Mesenchymal stem cell (in vitro differentiated cells and primary cell): ENCODE results near the gene GABBR2.

Source experiments
- DNase-seq: peaks from one replicate; pipeline ENCODE4 v3.0.0-alpha.2; 2013
- H2AFZ ChIP-seq: one replicate; pipeline ENCODE4 v1.6.1; 2013; ENCODE audit warnings: low read depth, mild to moderate bottlenecking, control low read depth, inconsistent platforms, low read length, moderate library complexity
- H2AK5ac ChIP-seq: 2 replicates; pipeline ENCODE4 v1.6.1; 2013; ENCODE audit warnings: low read length, moderate library complexity, mild to moderate bottlenecking, inconsistent platforms; ENCODE audit not compliant: severe bottlenecking
- H2BK120ac ChIP-seq: one replicate; pipeline ENCODE4 v1.6.1; 2013; ENCODE audit warnings: low read depth, mild to moderate bottlenecking, inconsistent platforms, low read length, moderate library complexity
- H2BK12ac ChIP-seq, 2 experiments: one replicate each; pipeline ENCODE4 v1.6.1; 2013; ENCODE audit warnings: inconsistent platforms in 2 of 2, low read length in 2 of 2, mild to moderate bottlenecking in 2 of 2, moderate library complexity in 2 of 2, control low read depth in 1 of 2
- H2BK15ac ChIP-seq: one replicate; pipeline ENCODE4 v1.6.1; 2013; ENCODE audit warnings: mild to moderate bottlenecking, low read depth, inconsistent platforms; ENCODE audit not compliant: poor library complexity, severe bottlenecking
- H2BK5ac ChIP-seq: 2 replicates; pipeline ENCODE4 v1.6.1; 2013; ENCODE audit warnings: low read depth, mild to moderate bottlenecking, low read length, control low read depth, inconsistent platforms; ENCODE audit not compliant: poor library complexity, severe bottlenecking
- H3K14ac ChIP-seq, 2 experiments: one replicate each; pipeline ENCODE4 v1.6.1; 2013; ENCODE audit warnings: inconsistent platforms in 2 of 2, low read length in 2 of 2, control low read depth in 1 of 2, mild to moderate bottlenecking in 1 of 2, moderate library complexity in 1 of 2
- H3K18ac ChIP-seq, 2 experiments: one replicate each; pipeline ENCODE4 v1.6.1; 2013; ENCODE audit warnings: inconsistent platforms in 2 of 2, low read length in 2 of 2, control low read depth in 1 of 2, low read depth in 1 of 2, mild to moderate bottlenecking in 1 of 2
- H3K23ac ChIP-seq, 2 experiments: one replicate each; pipeline ENCODE4 v1.6.1; 2013; ENCODE audit warnings: inconsistent platforms in 2 of 2, low read length in 2 of 2, mild to moderate bottlenecking in 2 of 2, moderate library complexity in 2 of 2, control low read depth in 1 of 2
- H3K27ac ChIP-seq: 2 replicates; pipeline ENCODE4 v1.5.1; 2013; ENCODE audit warnings: mild to moderate bottlenecking, moderate library complexity, low read length, control low read depth, inconsistent platforms; ENCODE audit not compliant: poor library complexity, severe bottlenecking
- H3K27me3 ChIP-seq, 2 experiments: 2 replicates each; pipeline versions ENCODE4 v1.6.1 to v1.7.0; 2013; ENCODE audit warnings: low read length in 2 of 2, mild to moderate bottlenecking in 2 of 2, moderate library complexity in 2 of 2, control low read depth in 1 of 2, inconsistent platforms in 1 of 2; ENCODE audit not compliant: control insufficient read depth in 1 of 2, insufficient read depth in 1 of 2
- H3K36me3 ChIP-seq, 2 experiments: 2 replicates each; pipeline versions ENCODE4 v1.6.1 to v1.7.0; 2013; ENCODE audit warnings: low read length in 2 of 2, control low read depth in 1 of 2, inconsistent platforms in 1 of 2, low read depth in 1 of 2, mild to moderate bottlenecking in 1 of 2; ENCODE audit not compliant: insufficient read depth in 2 of 2, control insufficient read depth in 1 of 2
- H3K4ac ChIP-seq, 2 experiments: one replicate each; pipeline ENCODE4 v1.6.1; 2013; ENCODE audit warnings: inconsistent platforms in 2 of 2, low read length in 2 of 2, mild to moderate bottlenecking in 2 of 2, moderate library complexity in 2 of 2, control low read depth in 1 of 2, low read depth in 1 of 2
- H3K4me1 ChIP-seq: 2 replicates; pipeline ENCODE4 v1.6.1; 2013; ENCODE audit warnings: low read depth, low read length, control low read depth; ENCODE audit not compliant: control insufficient read depth, insufficient read depth
- H3K4me2 ChIP-seq: 2 replicates; pipeline ENCODE4 v1.6.1; 2013; ENCODE audit warnings: low read length, mild to moderate bottlenecking, inconsistent platforms; ENCODE audit not compliant: poor library complexity, severe bottlenecking
- H3K4me3 ChIP-seq, 2 experiments: 2 replicates each; pipeline versions ENCODE4 v1.5.1 to v1.7.0; 2013; ENCODE audit warnings: low read length in 2 of 2, mild to moderate bottlenecking in 2 of 2, control low read depth in 1 of 2, low read depth in 1 of 2; ENCODE audit not compliant: insufficient read depth in 1 of 2
- H3K79me1 ChIP-seq: replicated peaks from 2 replicates; pipeline ENCODE4 v1.6.1; 2013; ENCODE audit warnings: mild to moderate bottlenecking, control low read depth, low read length, inconsistent platforms; ENCODE audit not compliant: poor library complexity, severe bottlenecking
- H3K9ac ChIP-seq: 2 replicates; pipeline ENCODE4 v1.7.0; 2013; ENCODE audit warnings: mild to moderate bottlenecking, low read length, moderate library complexity
- H3K9me3 ChIP-seq: 2 replicates; pipeline ENCODE4 v1.7.0; 2013; ENCODE audit warnings: mild to moderate bottlenecking, low read length; ENCODE audit not compliant: control insufficient read depth
- H4K8ac ChIP-seq: one replicate; pipeline ENCODE4 v1.6.1; 2013; ENCODE audit warnings: inconsistent platforms, mild to moderate bottlenecking, low read length, moderate library complexity
- H4K91ac ChIP-seq: one replicate; pipeline ENCODE4 v1.6.1; 2013; ENCODE audit warnings: mild to moderate bottlenecking, low read length, inconsistent platforms
- WGBS: methylation state at CpG from one replicate; pipeline ENCODE4 v1.1.7; 2013; ENCODE audit warnings: mixed read lengths; 5-methylcytosine and 5-hydroxymethylcytosine counted together

The GABBR2 gene

GRCh38 chr9:98409719-98410118, 299.0 kb downstream of the GABBR2 start:
- Histone ChIP-seq H3K27me3 (peaks cover 22 to 38% of the 10 kb centered on the region in 2 experiments), H3K9me3 (no peaks in the 10 kb centered on the region), H3K14ac (no peak overlapping the region), H2BK5ac (no peak overlapping the region), H3K4me1 (peaks cover 1% of the 10 kb centered on the region), H3K4me3 (no peak overlapping the region), H2BK12ac (no peak overlapping the region), H4K91ac (no peak overlapping the region), H3K4ac (no peak overlapping the region), H3K4me2 (no peak overlapping the region), H3K23ac (no peak overlapping the region), H2AFZ (no peak overlapping the region), H3K36me3 (no peaks in the 10 kb centered on the region), H3K9ac (no peak overlapping the region), H2BK120ac (no peak overlapping the region), H3K18ac (no peak overlapping the region), H2BK15ac (no peak overlapping the region), H4K8ac (no peak overlapping the region), H2AK5ac (no peak overlapping the region), H3K79me1 (no peaks in the 10 kb centered on the region), H3K27ac (no peak overlapping the region)
- no peak for DNase-seq
- 91% methylated on average over 6 of the region's 6 CpGs for WGBS

- H4K8ac ChIP-seq = no peak overlapping the region
- WGBS = 80% methylated on average over 6 of the region's 6 CpGs
- H3K14ac ChIP-seq = no peak overlapping the region
- no peak overlapping the region for H2BK120ac ChIP-seq
- H2AFZ ChIP-seq = no peak overlapping the region
- H3K36me3 ChIP-seq = no peaks in the 10 kb centered on the region
- H3K9ac ChIP-seq = no peak overlapping the region
- H4K91ac ChIP-seq = no peak overlapping the region
- H3K4me2 ChIP-seq = no peak overlapping the region
- no peaks in the 10 kb centered on the region for H3K9me3 ChIP-seq
- no peaks in the 10 kb centered on the region for H3K4me1 ChIP-seq
- DNase-seq = no peak
- H3K23ac ChIP-seq = no peak overlapping the region
- no peak overlapping the region for H3K4me3 ChIP-seq
- H3K18ac ChIP-seq = no peak overlapping the region
- no peaks in the 10 kb centered on the region for H3K79me1 ChIP-seq
- peaks cover 22 to 45% of the 10 kb centered on the region in 2 experiments for H3K27me3 ChIP-seq
- no peak overlapping the region for H2BK15ac ChIP-seq
- no peak overlapping the region for H3K27ac ChIP-seq
- no peak overlapping the region for H2BK5ac ChIP-seq
- no peak overlapping the region for H3K4ac ChIP-seq
- no peak overlapping the region for H2BK12ac ChIP-seq
- no peak overlapping the region for H2AK5ac ChIP-seq
Observed at GRCh38 chr9:98406469-98406868, 302.3 kb downstream of the GABBR2 start.

- 91% methylated on average over 11 of the region's 11 CpGs for WGBS
- H2AK5ac ChIP-seq = no peak overlapping the region
Observed at GRCh38 chr9:98404237-98404636, 304.5 kb downstream of the GABBR2 start.

GRCh38 chr9:98403715-98404114, 305.0 kb downstream of the GABBR2 start:
- DNase-seq = no peak
- Histone ChIP-seq H2BK5ac (no peak overlapping the region), H3K4me1 (no peaks in the 10 kb centered on the region), H2AFZ (no peak overlapping the region), H2BK12ac (no peak overlapping the region), H3K4me3 (no peak overlapping the region), H3K27me3 (peaks cover 17 to 39% of the 10 kb centered on the region in 2 experiments), H3K4me2 (no peak overlapping the region), H4K8ac (no peak overlapping the region), H2AK5ac (no peak overlapping the region), H3K23ac (no peak overlapping the region), H4K91ac (no peak overlapping the region), H3K14ac (no peak overlapping the region), H3K79me1 (no peaks in the 10 kb centered on the region), H3K36me3 (no peaks in the 10 kb centered on the region), H3K9me3 (no peaks in the 10 kb centered on the region), H3K4ac (no peak overlapping the region), H3K27ac (no peak overlapping the region), H2BK120ac (no peak overlapping the region), H3K9ac (no peak overlapping the region), H3K18ac (no peak overlapping the region), H2BK15ac (no peak overlapping the region)
- 92% methylated on average over 5 of the region's 6 CpGs for WGBS

More at GRCh38 chr9:98404237-98404636, 304.5 kb downstream of the GABBR2 start:
- peaks cover 20 to 42% of the 10 kb centered on the region in 2 experiments for H3K27me3 ChIP-seq
- H2BK120ac ChIP-seq = no peak overlapping the region
- no peak overlapping the region for H2AFZ ChIP-seq
- H3K18ac ChIP-seq = no peak overlapping the region
- no peak overlapping the region for H4K91ac ChIP-seq
- no peak overlapping the region for H3K14ac ChIP-seq
- H4K8ac ChIP-seq = no peak overlapping the region
- no peaks in the 10 kb centered on the region for H3K36me3 ChIP-seq
- H3K27ac ChIP-seq = no peak overlapping the region
- H3K4ac ChIP-seq = no peak overlapping the region
- no peak overlapping the region for H2BK15ac ChIP-seq
- DNase-seq = no peak
- H3K4me2 ChIP-seq = no peak overlapping the region
- H2BK12ac ChIP-seq = no peak overlapping the region
- no peak overlapping the region for H2BK5ac ChIP-seq
- no peaks in the 10 kb centered on the region for H3K79me1 ChIP-seq
- no peaks in the 10 kb centered on the region for H3K9me3 ChIP-seq
- no peak overlapping the region for H3K9ac ChIP-seq
- H3K23ac ChIP-seq = no peak overlapping the region
- no peak overlapping the region for H3K4me3 ChIP-seq
- no peaks in the 10 kb centered on the region for H3K4me1 ChIP-seq
